Activated CD8-positive, alpha-beta memory T cell treated with anti-CD3 and anti-CD28 coated beads for 36 hours (primary cell): ENCODE data around the gene COMTD1. TPM values are rescaled to one million over a fixed set of nuclear protein-coding genes. Genes with fewer than 3 reads are reported as not detected.
"Not testable (repeated sequence)": the region's sequence is repeated elsewhere in the genome, so short reads cannot be mapped to it uniquely, and the experiment has no call there.

Source experiments
- CTCF ChIA-PET: fragments of 350-600 bp; sonication (Branson Sonifier 250); formaldehyde crosslinking; loops from one replicate; lab custom pipeline; 2021; ENCODE audit warnings: antibody characterized with exemption; lab: Charles Lee
- POLR2A ChIA-PET: fragments of 350-600 bp; sonication (Branson Sonifier 250); formaldehyde crosslinking; loops from one replicate; lab custom pipeline; 2021; ENCODE audit warnings: antibody characterized with exemption; lab: Charles Lee
- total RNA-seq, 2 experiments: library from RNA; stranded (reverse); gene quantifications; one replicate each; pipeline ENCODE4 v1.2.3, GENCODE V29; 2021

Gene COMTD1
- total RNA-seq, 2 experiments from 2014 or later: 46.4 to 52.6 TPM

DNA sequence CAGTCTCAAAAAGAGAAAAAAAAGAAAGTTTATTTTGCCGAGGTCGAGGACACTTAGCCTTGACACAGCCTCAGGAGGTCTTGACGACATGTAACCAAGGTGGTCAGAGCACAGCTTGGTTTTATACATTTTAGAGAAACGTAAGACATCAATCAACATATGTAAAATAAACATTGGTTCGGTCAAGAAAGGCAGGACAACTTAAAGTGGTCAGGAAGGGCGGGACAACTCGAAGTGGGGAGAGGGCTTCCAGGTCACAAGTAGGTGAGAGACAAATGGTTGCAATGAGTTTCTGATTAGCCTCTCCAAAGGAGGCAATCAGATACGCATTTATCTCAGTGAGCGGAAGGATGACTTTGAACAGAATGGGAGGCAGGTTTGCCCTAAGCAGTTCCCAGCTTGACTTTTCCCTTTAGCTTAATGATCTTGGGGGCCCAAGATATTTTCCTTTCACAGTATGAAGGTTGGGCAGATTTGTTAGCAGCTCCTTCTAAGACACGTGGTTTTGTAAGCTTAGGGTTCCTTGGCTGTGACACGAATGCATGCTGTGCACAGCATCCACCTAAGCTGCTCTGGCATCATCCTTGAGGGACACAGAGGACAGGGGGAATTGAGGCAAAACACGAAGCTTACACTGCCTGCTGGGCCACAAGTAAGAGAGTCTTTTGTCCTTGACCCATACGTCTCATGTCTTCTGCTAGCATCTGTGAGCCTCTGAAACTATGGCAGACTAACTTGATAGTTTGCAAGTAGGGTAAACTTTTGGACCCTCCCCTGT, 28.5 kb downstream of the COMTD1 start:
- POLR2A ChIA-PET: no interaction called here

GRCh38 chr10:75206638-75207037, 29.1 kb downstream of the COMTD1 start:
- CTCF ChIA-PET: interaction anchor here (0.8 to 1.4 kb wide), 2 partner anchors 16 to 24 kb away, joined by 3 to 5 read pairs; no protein-coding TSS in a partner anchor
- POLR2A ChIA-PET: not testable (repeated sequence)

More for the DNA sequence above, 28.5 kb downstream of the COMTD1 start:
- CTCF ChIA-PET: interaction anchor here (1.0 to 1.4 kb wide), 2 partner anchors 24 to 29 kb away, joined by 3 to 5 read pairs; partner anchors contain the start of gene COMTD1

DNA sequence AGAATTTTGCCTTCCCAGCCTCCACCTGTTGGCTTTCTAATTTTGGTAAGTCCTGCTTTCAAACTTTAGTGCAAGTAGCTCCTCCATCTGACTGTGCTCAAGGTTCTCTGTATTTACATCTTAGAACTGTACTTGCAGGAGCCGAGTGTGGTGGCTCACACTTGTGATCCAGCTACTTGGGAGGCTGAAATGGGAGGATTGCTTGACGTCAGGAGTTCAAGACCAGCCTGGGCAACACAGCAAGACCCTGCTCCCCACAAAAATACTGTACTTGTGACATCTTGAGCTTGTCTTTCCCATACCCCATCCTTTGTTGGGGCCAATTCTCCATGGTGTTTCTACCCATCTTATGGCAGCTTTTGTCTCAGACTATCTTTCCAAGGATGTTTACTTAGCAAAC, 29.8 kb downstream of the COMTD1 start:
- ChIA-PET CTCF (interaction anchor here (0.8 to 1.4 kb wide), 2 partner anchors 15 to 25 kb away, joined by 3 to 5 read pairs; no protein-coding TSS in a partner anchor), POLR2A (interaction anchor here (0.6 kb wide), 1 partner anchor 126 kb away, joined by 3 read pairs; no protein-coding TSS in a partner anchor)

DNA sequence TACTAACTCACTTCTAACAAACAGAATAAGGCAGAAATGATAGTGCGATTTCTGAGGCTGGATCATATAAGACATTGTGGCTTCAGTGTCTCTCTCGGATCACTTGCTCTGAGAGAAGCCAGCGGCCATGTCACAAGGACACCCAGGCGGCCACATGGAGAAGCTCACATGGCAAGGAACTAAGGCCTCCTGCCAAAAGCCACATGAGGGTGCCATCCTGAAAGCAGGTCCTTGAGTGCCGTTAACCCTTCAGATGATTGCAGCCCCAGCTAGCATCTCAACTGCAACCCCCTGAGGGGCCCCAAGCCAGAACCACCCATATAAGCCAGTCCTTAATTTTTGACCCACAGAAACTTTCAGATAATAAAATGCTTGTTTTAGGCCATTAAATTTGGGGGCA, 32.0 kb downstream of the COMTD1 start:
- CTCF ChIA-PET: interaction anchor here (0.9 kb wide), 1 partner anchor 12 kb away, joined by 3 read pairs; no protein-coding TSS in a partner anchor
- POLR2A ChIA-PET: no interaction called here

DNA sequence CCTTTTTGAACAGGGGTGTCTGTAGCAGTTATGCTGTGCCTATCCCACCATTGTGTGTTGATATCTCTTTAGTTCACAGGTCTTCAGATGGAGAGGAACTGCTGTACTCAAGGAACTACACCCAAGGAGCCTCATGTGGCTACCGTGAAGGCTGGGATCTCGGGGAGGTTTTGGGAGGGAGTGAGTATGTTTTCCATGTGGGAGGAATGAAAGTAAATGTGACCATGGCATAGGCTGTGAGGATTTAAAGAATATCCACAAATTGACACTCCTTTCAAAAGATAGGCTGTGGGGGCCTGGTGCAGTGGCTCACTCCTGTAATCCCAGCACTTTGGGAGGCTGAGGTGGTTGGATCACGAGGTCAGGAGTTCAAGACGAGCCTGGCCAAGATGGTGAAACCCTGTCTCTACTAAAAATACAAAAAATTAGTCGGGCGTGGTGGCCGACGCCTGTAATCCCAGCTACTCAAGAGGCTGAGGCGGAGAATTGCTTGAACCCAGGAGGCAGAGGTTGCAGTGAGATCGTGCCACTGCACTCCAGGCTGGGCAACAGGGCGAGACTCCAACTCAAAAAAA, 32.6 kb downstream of the COMTD1 start:
- CTCF ChIA-PET: interaction anchor here (0.9 kb wide), 1 partner anchor 12 kb away, joined by 3 read pairs; no protein-coding TSS in a partner anchor
- POLR2A ChIA-PET: not testable (repeated sequence)

GRCh38 chr10:75202321-75203045, 33.3 kb downstream of the COMTD1 start:
- ChIA-PET CTCF (no interaction called here), POLR2A (no interaction called here)

DNA sequence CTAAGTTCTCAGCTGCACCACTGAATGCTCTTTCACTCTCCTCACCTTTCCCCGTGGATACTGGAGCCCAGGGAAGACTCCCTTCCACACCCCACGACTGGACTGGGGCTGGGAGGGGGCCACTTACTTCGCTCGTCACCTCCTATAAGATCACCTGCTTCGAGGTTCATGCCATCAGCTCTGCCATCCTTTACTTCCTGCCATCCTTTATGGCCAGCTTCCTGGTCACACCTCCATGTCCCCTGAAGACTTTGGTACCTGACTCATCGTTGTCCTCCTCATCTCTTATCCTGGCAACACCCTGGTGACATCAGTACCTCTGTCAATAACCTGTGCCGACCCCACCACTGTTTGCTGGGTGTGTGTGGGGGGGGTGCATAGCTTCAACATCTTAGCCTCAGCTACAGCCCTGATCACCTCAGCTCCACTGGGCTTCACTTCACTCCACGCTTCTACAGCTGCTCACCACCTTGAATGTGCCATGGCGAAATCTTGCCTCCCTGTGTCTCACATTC, 33.9 kb downstream of the COMTD1 start:
- POLR2A ChIA-PET: no interaction called here
- CTCF ChIA-PET: no interaction called here

GRCh38 chr10:75199949-75200348, 35.8 kb downstream of the COMTD1 start:
- CTCF ChIA-PET: interaction anchor here (1.5 kb wide), 1 partner anchor 9 kb away, joined by 3 read pairs; no protein-coding TSS in a partner anchor
- POLR2A ChIA-PET: not testable (repeated sequence)

GRCh38 chr10:75197906-75198305, 37.9 kb downstream of the COMTD1 start:
- ChIA-PET POLR2A (interaction anchor here (0.6 to 0.7 kb wide), 2 partner anchors 13 to 18 kb away, joined by 3 to 6 read pairs; partner anchors contain the start of gene VDAC2), CTCF (interaction anchor here (0.7 to 1.4 kb wide), 4 partner anchors 10 to 78 kb away, joined by 3 to 4 read pairs (median 3); partner anchors contain the start of gene COMTD1)

DNA sequence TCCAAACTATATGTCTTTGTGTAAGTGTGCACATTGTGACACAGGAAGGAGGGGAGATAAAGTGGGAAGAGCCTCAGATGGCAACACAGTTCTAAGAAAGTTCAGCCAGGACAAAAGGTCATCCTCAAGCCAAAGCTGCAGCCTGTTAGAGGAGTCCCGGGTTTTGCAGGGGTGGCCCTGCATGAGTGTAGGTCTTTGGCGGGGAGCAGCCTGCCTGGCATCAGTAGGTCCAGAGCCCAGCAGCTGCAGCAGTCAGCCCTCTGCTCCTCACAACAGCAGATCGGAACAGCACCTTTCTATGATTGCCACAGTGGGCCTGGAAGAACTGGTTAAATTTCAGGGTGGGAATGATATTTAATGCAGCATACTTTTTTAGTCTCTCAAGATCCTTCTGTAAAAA, 38.7 kb downstream of the COMTD1 start:
- POLR2A ChIA-PET: interaction anchor here (0.6 kb wide), 1 partner anchor 18 kb away, joined by 3 read pairs; no protein-coding TSS in a partner anchor
- CTCF ChIA-PET: interaction anchor here (0.7 to 1.4 kb wide), 2 partner anchors 9 to 13 kb away, joined by 3 read pairs; no protein-coding TSS in a partner anchor

- CTCF ChIA-PET: no interaction called here
- POLR2A ChIA-PET: no interaction called here
These were observed 40.6 kb downstream of the COMTD1 start for GRCh38 chr10:75195035-75195763.

GRCh38 chr10:75194625-75195024, 41.1 kb downstream of the COMTD1 start:
- POLR2A ChIA-PET: not testable (repeated sequence)

DNA sequence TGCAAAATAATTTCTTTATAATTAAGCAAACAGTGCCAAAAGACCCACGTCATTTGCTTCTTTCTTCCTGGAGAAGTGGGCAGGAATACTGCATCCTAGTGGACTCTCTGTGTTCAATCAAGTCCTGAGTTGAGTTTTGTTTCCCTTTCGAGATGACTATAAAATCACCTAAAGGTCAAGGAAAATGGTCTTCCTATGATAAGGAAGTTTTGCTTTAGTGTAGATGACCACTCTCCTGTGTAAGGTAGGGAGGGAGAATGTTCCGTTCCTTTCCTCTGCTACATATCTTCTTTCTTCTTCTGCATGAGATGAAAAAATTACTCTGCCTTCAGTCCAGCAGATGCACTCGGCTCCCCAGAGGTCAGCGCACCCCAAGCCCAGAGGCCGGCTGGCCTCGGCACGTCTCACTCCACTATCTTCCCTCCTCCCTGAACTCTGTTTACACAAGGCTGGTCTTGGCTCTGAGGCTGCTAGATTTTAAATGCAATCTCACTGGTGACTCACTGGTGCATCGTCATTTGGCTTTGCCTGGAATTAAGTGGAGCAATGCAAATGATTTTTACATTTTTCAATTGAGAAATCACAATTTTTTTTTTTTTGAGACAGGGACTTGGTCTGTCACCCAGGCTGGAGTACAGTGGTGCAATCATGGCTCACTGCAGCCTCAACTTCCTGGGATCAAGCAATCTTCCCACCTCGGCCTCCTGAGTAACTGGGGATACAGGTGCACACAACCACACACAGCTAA, 43.8 kb downstream of the COMTD1 start:
- CTCF ChIA-PET: interaction anchor here (1.4 kb wide), 1 partner anchor 11 kb away, joined by 3 read pairs; no protein-coding TSS in a partner anchor

More at GRCh38 chr10:75194625-75195024, 41.1 kb downstream of the COMTD1 start:
- CTCF ChIA-PET: interaction anchor here (0.6 kb wide), 1 partner anchor 114 kb away, joined by 4 read pairs; no protein-coding TSS in a partner anchor

DNA sequence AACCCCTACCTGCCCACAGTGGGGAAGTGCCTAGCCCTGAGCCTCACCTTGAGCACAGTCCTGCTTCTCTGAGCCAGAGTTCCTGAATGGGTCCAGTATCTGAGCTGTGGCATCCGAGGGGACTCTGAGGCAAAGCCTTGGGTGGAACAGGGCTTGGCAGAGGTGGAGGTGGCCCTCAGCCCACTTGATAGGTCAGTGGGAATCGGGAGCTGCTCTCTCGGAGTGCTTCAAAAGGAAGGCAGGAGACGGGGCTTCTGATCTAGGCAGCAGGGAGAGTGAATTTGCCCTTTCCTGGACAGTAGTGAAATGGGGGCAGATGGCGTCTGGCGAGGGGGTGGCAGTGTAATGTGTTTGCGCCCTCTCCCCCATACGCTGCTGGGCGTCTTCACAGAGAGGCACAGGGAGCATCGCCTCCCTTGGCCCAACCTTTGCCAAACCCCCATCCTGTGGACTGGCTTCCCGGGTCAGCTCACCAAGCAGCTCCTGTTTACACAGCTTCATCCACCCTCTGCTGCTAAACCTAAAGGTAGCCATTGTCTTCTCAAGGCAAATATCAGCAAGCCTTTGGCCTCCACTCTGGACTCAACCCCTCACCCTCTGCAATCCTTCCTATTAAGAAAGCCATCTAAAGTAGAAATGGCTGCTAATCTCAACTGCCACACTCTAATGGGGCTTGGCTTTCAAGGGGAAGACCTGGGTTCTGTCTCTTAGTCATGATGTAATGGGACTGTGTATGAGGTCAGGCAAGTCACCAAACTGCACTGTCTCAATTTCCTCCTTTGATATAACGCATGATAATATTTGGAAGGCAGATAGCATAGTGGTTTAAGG, 46.3 kb downstream of the COMTD1 start:
- POLR2A ChIA-PET: no interaction called here
- CTCF ChIA-PET: interaction anchor here (2.0 kb wide), 1 partner anchor 46 kb away, joined by 6 read pairs; the partner anchor contains the start of gene COMTD1

More for the DNA sequence above, 43.8 kb downstream of the COMTD1 start:
- POLR2A ChIA-PET: no interaction called here

GRCh38 chr10:75188522-75188921, 47.2 kb downstream of the COMTD1 start:
- POLR2A ChIA-PET: interaction anchor here (1.0 to 1.4 kb wide), 2 partner anchors 23 to 42 kb away, joined by 3 to 6 read pairs; no protein-coding TSS in a partner anchor
- CTCF ChIA-PET: interaction anchor here (0.6 to 2.0 kb wide), 12 partner anchors 8 to 78 kb away, joined by 3 to 18 read pairs (median 4); partner anchors contain the start of genes COMTD1 and VDAC2

GRCh38 chr10:75187961-75188426, 47.8 kb downstream of the COMTD1 start:
- ChIA-PET CTCF (interaction anchor here (0.6 to 2.0 kb wide), 13 partner anchors 9 to 77 kb away, joined by 3 to 18 read pairs (median 4); partner anchors contain the start of genes COMTD1 and VDAC2), POLR2A (interaction anchor here (0.6 to 1.4 kb wide), 4 partner anchors 24 to 48 kb away, joined by 3 to 17 read pairs (median 6); partner anchors contain the start of gene COMTD1)
